GM21737 (cell line): ENCODE results near the gene ATG4C.
"Not testable (repeated sequence)": the region's sequence is repeated elsewhere in the genome, so short reads cannot be mapped to it uniquely, and the experiment has no call there.

Experiments used
- ATAC-seq: cut with Tn5 transposase; IDR thresholded peaks from one replicate; pipeline ENCODE4 v1.9.1; 2021; ENCODE audit warnings: mild to moderate bottlenecking, moderate library complexity; ENCODE audit not compliant: unreplicated experiment

The ATG4C gene, protein sequence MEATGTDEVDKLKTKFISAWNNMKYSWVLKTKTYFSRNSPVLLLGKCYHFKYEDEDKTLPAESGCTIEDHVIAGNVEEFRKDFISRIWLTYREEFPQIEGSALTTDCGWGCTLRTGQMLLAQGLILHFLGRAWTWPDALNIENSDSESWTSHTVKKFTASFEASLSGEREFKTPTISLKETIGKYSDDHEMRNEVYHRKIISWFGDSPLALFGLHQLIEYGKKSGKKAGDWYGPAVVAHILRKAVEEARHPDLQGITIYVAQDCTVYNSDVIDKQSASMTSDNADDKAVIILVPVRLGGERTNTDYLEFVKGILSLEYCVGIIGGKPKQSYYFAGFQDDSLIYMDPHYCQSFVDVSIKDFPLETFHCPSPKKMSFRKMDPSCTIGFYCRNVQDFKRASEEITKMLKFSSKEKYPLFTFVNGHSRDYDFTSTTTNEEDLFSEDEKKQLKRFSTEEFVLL

GRCh38 chr1:62783736-62784508 is at the start of gene ATG4C:
Gene ATG4C (plus strand): TSS chr1:62784132. CDS start chr1:62803787, 19,655 bp downstream.
- ATAC-seq, result peak; percentile 86

DNA sequence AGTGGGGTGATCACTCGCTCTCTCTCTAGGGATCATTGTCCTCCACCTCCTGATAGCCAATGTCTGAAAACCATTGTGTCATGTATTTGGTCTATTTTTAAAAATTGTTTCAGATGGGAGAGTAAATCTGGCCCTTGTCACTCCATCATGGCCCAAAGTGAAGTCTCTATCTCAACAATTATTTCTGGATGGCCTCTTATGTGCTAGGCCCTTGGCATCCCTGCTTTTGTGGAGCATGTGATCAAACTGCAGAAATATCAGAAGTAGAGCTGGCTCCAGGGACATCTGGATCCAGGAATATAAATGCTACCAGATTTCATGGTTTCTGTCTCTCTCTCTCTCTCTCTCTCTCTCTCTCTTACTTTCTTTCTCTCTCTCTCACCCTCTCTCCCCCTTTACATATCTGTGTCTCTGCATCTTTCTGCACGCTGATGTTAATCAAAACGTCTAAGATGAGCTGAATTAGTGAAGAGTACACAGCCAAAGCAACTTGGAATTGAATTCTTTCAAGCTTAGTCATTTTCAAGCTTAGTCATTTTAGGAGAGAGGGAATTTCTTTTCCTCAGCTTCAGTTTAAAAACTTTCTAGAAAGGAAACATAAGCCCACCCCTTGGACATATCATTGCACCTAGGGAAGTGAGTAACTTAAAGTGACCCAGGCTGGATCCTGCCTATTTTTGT is 48.3 kb upstream of the ATG4C start:
- ATAC-seq, result no peak

DNA sequence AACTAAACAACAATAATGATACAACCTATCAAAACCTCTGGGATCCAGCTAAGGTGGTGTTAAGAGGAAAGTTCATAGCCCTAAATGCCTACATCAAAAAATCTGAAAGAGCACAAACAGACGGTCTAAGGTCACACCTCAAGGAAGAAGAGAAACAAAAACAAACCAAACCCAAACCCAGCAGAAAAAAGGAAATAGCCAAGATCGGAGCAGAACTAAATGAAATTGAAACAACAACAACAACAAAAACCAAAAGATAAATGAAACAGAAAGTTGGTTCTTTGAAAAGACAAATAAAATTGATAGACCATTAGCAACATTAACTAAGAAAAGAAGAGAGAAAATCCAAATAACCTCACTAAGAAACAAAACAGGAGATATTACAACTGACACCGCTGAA is 43.2 kb upstream of the ATG4C start:
- ATAC-seq, result not testable (repeated sequence)

GRCh38 chr1:62744611-62745577 is 39.0 kb upstream of the ATG4C start:
- ATAC-seq, result no peak

- ATAC-seq, result no peak
Measured at GRCh38 chr1:62746086-62746808, 37.7 kb upstream of the ATG4C start.

DNA sequence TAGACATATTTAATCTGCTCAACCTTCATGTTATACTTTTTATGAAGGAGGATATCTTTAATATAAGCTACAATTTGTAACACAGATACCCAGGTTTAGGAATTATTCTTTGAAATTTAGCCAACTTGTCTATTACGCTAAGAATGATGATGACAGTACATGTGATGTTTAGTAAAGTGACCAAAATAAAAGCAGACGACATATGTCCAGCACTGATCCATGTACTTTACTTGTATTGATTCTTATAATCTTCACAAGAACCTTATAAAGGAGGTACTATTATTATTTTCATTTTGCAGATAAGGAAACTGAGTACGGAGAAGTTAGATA is 37.2 kb upstream of the ATG4C start:
- no peak for ATAC-seq

DNA sequence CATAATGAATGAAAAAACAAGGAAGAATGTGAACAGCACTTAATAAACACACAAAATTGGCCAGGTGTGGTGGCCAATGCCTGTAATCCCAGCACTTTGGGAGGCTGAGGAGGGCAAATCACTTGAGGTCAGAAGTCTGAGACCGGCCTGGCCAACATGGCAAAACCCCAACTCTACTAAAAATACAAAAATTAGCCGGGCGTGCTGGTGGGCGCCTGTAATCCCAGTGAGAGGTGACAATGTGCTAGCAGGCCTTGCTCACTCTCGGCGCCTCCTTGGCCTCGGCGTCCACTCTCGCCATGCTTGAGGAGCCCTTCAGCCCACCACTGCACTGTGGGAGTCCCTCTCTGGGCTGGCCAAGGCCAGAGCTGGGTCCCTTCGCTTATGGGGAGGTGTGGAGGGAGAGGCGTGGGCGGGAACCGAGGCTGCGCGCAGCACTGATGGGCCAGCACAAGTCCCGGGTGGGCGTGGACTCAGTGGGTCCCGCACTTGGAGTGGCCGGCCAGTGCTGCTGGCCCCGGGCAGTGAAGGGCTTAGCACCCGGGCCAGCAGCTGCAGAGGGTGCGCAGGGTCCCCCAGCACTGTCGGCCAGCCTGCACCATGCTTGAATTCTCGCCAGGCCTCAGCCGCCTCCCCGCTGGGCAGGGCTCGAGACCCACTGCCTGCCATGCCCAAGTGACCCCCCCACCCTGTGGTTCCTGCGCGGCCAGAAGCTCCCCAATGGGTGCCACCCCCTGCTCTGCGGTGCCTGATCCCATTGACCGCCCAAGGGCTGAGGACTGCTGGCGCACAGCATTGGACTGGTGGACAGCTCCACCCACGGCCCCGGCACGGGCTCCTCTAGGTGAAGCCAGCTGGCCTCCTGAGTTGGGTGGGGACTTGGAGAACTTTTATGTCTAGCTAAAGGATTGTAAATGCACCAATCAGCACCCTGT is 30.6 kb upstream of the ATG4C start:
- no peak for ATAC-seq

GRCh38 chr1:62754938-62755337 is 29.0 kb upstream of the ATG4C start:
- not testable (repeated sequence) for ATAC-seq

DNA sequence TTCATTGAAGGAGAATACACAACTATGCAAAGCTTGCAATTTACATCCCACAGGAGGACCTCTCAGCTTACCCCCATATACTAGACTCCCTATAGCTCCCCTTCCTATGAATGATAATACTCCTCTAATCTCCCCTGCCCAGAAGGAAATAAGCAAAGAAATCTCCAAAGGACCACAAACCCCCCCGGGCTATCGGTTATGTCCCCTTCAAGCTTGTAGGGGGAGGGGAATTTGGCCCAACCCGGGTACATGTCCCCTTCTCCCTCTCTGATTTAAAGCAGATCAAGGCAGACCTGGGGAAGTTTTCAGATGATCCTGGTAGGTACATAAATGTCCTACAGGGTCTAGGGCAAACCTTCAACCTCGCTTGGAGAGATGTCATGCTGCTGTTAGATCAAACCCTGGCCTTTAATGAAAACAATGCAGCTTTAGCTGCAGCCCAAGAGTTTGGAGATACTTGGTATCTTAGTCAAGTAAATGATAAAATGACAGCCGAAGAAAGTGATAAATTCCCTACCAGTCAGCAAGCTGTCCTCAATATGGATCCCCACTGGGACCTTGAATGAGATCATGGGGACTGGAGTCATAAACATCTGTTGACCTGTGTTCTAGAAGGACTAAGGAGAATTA is 27.6 kb upstream of the ATG4C start:
- ATAC-seq, result not testable (repeated sequence)

- ATAC-seq, result not testable (repeated sequence)
Measured at GRCh38 chr1:62759232-62759875, 24.6 kb upstream of the ATG4C start.

GRCh38 chr1:62760021-62760782 is 23.7 kb upstream of the ATG4C start:
- ATAC-seq, result not testable (repeated sequence)

DNA sequence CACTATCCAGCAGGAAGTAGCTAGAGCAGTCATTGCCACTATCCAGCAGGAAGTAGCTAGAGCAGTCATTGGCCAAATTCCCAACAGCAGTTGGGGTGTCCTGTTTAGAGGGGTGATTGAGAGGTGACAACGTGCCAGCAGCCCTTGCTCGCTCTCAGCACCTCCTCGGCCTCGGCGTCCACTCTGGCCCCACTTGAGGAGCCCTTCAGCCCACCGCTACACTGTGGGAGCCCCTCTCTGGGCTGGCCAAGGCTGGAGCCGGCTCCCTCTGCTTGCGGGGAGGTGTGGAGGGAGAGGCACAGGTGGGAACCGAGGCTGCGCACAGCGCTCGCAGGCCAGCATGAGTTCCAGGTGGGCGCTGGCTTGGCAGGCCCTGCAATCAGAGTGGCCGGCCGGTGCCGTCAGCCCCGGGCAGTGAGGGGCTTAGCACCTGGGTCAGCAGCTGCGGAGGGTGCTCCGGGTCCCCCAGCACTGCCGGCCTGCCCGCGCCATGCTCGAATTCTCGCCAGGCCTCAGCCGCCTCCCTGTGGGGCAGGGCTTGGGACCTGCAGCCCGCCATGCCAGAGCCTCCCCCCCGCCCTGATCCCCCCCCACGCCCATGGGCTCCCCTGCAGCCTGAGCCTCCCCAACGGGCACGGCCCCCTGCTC is 22.6 kb upstream of the ATG4C start:
- ATAC-seq, result not testable (repeated sequence)

DNA sequence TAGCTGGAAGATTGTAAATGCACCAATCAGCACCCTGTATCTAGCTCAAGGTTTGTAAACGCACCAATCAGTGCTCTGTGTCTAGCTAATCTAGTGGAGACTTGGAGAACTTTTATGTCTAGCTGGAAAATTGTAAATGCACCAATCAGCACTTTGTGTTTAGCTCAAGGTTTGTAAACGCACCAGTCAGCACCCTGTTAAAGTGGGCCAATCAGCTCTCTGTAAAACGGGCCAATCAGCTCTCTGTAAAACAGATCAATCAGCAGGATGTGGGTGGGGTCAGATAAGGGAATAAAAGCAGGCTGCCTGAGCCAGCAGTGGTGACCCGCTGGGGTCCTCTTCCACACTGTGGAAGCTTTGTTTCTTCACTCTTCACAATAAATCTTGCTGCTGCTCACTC is 21.9 kb upstream of the ATG4C start:
- ATAC-seq, result not testable (repeated sequence)

DNA sequence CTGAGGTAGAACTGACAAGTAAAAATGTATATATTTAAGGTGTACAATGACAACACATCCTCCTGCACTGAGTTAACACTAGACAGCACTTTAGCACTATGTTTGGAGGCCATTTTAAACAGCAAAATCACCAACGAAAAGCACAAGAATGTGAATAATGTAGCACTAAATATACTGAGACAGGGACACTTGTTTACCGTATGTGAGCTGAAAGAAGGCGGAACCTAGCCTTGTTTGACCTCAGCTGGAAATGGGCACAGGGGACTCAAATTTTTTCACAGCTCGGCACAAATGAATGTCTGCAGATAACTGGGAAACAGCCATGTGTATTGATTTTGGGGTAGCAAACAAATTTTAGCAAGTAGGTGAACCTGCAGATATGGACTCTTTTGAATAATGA is 18.0 kb upstream of the ATG4C start:
- ATAC-seq, result no peak

GRCh38 chr1:62768551-62768950 is 15.4 kb upstream of the ATG4C start:
- ATAC-seq, result not testable (repeated sequence)

DNA sequence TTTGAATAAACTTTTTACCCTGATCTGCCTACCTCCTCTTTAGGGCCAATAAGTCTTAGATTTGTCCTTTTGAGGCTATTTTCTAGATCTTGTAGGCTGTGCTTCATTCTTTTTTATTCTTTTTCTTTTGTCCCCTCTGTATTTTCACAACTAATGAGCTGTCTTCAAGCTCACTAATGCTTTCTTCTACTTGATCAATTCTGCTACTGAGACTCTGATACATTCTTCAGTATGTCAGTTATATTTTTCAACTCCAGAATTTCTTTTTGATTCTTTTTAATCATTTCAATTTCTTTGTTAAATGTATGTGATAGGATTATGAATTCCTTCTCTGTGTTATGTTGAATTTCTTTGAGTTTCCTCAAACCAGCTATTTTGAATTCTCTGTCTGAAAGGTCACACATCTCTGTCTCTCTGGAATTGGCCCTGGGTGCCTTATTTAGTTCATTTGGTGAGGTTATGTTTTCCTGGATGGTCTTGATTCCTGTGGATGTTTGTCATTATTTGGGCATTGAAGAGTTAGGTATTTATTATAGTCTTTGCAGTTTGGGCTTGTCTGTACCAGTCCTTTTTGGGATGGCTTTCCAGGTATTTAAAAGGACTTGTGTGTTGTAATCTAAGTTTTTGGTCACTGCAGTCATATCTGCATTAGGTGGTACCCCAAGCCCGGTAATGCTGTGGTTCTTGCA is 11.2 kb upstream of the ATG4C start:
- no peak for ATAC-seq
